NOMO-1 treated with DMSO at 0.1 percent for 48 hours (cell line): ENCODE results near the gene ECT2.
"Not testable (repeated sequence)": the region's sequence is repeated elsewhere in the genome, so short reads cannot be mapped to it uniquely, and the experiment has no call there.

Source experiments
- DNase-seq: peaks from one replicate; lab custom pipeline; 2025; ENCODE audit not compliant: unreplicated experiment; lab: John Stamatoyannopoulos, UW

Gene ECT2

DNA sequence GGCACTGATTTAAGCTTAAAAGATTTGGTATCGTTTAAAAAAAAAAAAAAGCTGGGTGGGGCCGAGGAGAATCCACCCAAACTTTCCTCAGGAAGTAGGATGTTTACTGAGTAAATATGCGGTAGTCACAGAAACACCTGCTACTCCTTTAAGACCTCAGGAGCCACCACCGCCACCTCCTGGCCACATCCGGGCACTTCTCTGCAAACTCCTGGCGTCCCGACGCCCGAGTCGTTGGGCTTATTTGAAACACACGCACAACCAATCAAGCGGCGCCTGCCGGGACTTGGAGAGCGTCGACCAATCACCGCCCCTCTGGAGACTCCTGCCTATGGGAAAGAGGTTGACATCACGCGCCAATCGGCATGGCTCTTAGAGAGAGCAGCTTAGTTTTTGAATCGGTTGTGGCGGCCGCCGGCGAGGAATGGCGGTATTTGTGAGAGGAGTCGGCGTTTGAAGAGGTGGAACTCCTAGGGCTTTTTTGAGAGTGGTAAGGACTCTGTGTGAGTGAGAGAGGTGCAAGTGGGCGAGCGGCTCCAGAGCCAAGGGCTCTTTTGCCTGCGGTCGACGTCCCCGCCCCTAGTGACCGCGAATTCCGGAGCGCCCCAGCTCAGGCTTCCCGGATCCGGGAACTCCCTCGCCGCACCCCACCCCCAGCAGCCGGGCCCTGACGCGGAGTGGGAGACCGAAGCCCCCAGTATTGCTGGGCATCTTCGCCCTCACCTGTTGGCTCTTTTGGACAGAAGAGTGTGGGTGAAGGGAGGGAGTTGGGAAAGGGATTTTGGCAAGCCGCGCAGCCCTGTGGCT lies at the start of gene ECT2:
ECT2 (plus strand) TSS at position 359 of the 807 bp plus-strand sequence. CDS start 3,805 bp downstream, outside the sequence.
- peak; percentile 100 for DNase-seq

- DNase-seq, result no peak
Observed at GRCh38 chr3:172700936-172701455, 49.5 kb upstream of the ECT2 start.

DNA sequence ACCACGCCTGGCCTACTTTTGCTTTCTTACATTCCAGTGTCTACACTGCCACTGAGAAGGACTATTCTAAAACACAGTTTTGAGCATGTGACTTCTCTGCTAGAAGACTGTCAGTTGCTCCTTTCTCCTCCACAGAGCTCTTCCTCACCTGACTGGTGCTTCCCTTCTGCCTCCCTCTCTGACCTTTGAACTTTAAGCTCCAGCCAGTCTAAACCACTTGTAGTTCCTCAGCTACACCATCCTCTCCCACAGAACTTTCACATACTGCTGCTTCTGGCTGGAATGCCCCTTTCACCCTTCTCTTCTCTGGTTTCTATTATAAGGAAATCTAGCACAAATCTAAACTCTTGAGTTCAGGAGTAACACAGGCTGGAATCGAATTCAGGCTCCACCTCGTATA lies 48.8 kb upstream of the ECT2 start:
- no peak for DNase-seq

DNA sequence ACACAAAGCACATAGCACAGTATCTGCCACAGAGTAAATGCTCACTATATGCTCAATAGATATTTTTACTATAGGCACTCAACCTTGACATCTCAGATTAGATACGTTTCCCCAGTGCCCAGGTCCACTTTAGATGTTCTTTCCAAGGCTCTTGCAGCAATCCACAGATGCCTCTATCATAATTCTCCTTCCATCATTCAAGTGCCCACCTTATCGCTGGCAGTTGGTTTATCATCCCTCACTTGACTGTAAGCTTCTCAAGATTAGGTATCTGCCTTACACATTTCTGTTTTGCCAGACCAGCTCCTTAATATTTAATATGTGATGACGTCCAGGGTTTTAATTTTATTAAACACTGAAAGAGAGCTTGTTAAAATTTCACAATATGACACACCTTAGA lies 48.3 kb upstream of the ECT2 start:
- no peak for DNase-seq

- DNase-seq, result not testable (repeated sequence)
Observed at GRCh38 chr3:172702731-172703130, 47.8 kb upstream of the ECT2 start.

- DNase-seq, result no peak
Observed at GRCh38 chr3:172704001-172704400, 46.5 kb upstream of the ECT2 start.

GRCh38 chr3:172705170-172705569 lies 45.4 kb upstream of the ECT2 start:
- no peak for DNase-seq

- peak; percentile 46 for DNase-seq
Observed at GRCh38 chr3:172707030-172707429, 43.5 kb upstream of the ECT2 start.

DNA sequence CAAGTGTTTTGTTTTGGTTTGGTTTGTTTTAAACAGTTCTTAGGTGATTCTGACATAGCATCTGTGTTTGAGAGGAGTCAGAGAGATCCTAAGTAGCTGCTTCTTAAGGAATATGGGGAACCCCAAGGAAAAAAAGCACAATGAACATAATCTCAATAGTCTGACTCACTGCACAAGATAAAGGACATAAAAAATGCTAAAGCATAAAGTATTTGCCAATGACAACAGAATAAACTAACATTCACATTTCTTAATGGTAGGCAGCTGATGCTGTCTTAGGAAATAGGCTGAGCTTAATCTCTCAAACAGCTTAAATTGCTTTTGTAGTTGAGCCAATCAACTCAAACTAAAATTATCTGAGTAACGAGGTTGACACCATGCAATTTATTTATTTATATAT lies 42.6 kb upstream of the ECT2 start:
- no peak for DNase-seq

GRCh38 chr3:172708921-172709773 lies 41.4 kb upstream of the ECT2 start:
- DNase-seq, result no peak

- peak; percentile 27 for DNase-seq
Observed at GRCh38 chr3:172709774-172710663, 40.5 kb upstream of the ECT2 start.

DNA sequence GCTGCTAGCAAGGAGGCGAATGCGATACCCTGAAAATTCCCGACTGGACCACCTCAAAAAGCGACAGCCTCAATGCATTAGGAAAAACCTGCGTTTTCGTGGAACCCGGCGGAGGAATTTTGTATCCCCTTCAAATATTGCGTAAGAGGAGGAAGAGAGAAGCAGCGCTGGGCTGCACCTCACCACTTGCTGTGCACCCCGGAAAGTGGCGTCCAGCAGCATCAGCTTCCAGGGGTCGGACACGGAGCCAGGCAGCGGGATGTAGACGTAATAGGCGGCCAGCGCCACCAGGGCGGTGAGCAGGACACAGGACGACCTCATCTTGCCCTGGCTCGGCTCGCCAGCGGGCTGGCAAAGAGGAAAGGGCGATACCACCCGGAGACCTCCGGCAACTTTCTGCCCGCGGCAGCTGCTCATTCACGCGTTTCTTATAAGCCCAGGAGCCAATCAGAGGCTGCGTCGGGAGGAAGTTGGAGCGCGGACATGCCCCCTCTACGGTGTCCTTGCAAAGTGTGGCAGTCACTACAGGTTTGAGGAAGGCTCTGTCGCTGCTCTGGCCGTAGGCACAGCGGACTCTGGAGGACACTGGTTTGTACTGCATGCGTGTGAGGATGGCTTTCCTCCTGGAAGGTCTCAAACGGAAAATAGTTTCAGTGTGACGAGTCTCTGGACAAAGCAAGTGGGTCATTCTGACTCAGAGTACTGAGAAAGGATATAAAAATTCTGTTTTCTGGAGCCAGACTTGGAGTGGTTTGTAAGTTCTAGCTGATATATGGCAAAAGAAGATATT lies 39.7 kb upstream of the ECT2 start, which contains the start of gene NCEH1:
NCEH1 (minus strand) TSS at position 404 of the 790 bp plus-strand sequence; CDS start at position 321, 83 bp downstream.
- peak; percentile 100 for DNase-seq

DNA sequence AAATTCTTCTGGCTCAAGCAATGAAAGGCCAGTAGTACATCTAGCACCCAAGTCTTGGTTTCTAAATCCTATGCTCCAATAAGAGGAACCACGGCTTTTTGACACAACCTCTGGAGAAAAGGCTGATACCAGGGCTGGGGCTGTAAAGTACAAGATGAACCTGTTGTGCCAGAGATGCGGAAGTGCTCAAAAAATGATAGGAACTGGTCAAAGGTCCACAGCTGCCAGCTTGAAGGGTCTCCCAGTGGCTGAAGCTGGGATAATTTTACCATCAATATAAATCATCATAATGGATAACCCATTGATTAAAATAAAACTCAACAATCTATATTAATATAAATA lies 39.1 kb upstream of the ECT2 start:
- DNase-seq, result peak; percentile 88

GRCh38 chr3:172713316-172713715 lies 37.2 kb upstream of the ECT2 start:
- DNase-seq, result no peak

DNA sequence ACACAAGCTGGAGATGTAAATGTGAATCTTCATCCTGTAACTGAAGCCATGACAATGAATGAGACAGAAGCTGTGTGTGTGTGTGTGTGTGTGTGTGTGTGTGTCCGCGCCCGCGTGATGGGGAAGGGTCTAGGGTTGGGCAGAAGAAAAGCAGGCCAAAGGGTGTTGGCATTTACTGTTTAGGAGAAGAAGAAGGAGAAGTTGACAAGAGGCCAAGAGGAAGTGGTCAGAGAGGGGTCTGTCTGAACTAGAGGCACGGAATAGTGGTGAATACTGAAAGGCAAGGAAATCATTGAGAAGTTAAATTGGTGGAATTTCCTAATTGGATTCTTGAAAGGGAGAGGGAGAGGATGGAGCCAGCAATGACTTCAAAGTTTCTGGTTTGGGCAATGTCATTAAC lies 34.0 kb upstream of the ECT2 start:
- DNase-seq, result peak; percentile 94

- DNase-seq, result peak; percentile 52
Observed at GRCh38 chr3:172717493-172718088, 32.9 kb upstream of the ECT2 start.

DNA sequence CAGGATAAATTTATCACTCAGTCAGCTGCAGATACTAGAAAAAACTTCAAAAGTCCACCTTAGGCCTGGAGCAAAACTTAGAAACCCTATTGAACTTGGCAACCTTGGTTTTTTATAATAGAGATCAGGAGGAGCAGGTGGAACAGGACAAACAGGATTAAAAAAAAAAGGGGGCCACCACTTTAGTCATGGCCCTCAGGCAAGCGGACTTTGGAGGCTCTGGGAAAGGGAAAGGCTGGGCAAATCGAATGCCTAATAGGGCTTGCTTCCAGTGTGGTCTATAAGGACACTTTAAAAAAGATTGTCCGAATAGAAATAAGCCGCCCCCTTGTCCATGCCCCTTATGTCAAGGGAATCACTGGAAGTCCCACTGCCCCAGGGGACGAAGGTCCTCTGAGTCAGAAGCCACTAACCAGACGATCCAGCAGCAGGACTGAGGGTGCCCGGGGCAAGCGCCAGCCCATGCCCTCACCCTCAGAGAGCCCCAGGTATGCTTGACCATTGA lies 27.9 kb upstream of the ECT2 start:
- not testable (repeated sequence) for DNase-seq

- no peak for DNase-seq
Observed at GRCh38 chr3:172726380-172726779, 24.1 kb upstream of the ECT2 start.

GRCh38 chr3:172735014-172735413 lies 15.5 kb upstream of the ECT2 start:
- DNase-seq, result no peak
